A549 treated with AZD2906 at 1 μM for 4 hours (cell line): ENCODE data around the gene FAM234A. TPM values are rescaled to one million over a fixed set of nuclear protein-coding genes. Genes with fewer than 3 reads are reported as not detected.

Experiments
- total RNA-seq: library from RNA; stranded (reverse); fragments of 200-300 nt; extraction: Qiagen RNA extraction; gene quantifications from 5 replicates; pipeline ENCODE4 v1.2.3, GENCODE V29; 2022

FAM234A gene, protein sequence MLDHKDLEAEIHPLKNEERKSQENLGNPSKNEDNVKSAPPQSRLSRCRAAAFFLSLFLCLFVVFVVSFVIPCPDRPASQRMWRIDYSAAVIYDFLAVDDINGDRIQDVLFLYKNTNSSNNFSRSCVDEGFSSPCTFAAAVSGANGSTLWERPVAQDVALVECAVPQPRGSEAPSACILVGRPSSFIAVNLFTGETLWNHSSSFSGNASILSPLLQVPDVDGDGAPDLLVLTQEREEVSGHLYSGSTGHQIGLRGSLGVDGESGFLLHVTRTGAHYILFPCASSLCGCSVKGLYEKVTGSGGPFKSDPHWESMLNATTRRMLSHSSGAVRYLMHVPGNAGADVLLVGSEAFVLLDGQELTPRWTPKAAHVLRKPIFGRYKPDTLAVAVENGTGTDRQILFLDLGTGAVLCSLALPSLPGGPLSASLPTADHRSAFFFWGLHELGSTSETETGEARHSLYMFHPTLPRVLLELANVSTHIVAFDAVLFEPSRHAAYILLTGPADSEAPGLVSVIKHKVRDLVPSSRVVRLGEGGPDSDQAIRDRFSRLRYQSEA
- total RNA-seq: 43.7 to 49.1 TPM (median 49.0 TPM) in 5 replicates

DNA sequence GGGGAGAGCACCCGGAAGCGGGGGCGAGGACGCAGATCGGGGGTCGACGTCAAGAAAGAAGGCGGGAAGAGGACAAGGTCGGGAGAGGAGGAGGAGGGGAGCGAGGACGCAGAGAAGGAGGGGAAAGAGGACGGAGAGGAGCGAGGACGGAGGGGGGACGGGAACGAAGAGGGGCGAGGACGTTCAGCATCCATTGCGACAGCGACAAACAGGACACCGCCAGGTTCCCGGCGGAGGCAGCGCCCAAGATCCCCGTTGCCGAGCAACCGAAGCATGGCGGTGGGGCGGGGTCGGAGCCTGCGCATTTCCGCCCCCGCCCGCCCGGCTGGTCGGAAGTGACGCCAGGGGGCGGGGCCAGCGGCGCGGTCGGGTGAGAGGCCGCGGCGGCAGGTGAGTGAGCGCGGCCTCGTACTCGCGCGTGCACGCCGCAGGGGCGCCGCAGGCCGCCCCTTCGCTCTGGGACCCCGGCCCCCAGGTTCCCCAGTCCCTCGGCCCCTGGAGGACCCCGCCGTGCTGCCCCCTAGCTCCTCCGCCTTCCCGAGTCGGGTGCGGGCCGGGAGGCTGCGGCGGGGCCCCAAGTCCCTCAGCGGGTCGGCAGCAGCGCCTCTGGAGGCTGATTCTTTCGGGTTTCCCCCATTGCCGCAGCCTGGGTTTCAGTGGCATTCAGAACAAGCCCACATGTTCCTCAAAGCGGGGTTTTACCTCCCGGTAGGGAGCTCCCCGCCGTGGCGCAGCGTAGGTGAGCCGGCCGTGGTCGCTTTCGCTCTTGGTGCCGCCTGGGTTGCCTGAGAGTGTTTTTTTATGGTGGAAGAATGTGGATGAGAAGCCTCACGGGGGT lies at the start of gene FAM234A:
Gene FAM234A (plus strand): TSS at position 354 of the 838 bp plus-strand sequence. CDS start 19,593 bp downstream, outside the sequence.

DNA sequence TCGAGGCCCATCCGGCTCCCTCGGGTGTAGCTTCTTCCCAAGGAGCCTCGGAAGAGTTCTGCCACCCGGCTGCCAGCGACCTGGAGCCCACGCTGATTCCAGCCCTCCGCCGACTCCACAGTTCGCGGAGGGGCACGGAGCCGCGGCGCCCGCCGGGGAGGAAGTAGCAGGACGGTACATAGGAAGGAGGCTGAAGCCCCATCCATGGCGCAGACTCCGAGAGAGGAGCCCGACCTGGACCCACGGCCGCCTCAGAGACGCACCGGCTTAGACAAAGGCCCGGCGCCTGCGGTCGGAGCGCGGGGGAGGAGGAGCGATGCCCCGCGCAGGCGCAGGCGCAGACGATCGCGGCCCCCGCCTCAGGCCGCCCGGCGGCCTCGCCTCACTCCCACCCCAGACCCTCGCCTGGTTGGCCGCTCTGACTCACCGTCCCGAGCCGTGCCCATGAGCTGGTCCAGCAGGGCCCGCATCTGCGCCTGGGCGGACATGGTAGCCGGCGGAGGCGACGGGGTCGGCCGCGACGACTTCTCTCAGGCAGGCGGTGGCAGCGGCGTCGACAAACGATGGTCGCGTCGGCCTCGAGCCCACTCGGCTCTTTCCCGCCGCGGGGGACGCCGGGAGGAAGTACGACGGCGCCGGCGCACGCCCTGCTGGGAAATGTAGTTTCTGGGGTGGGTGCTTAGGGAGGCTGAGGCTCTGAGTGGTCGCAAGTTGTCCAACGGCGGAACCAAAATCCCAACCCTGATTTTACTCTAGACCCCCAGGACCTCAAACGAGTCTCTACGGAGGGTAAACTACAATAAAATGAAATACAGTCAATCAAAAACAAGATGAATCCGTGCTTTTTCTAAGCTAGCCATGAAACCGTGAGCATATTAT lies 5.5 kb upstream of the FAM234A start, which contains the start of gene LUC7L:
Gene LUC7L (minus strand): TSS at position 598 of the 879 bp plus-strand sequence. CDS start 110 bp downstream, at position 488.

DNA sequence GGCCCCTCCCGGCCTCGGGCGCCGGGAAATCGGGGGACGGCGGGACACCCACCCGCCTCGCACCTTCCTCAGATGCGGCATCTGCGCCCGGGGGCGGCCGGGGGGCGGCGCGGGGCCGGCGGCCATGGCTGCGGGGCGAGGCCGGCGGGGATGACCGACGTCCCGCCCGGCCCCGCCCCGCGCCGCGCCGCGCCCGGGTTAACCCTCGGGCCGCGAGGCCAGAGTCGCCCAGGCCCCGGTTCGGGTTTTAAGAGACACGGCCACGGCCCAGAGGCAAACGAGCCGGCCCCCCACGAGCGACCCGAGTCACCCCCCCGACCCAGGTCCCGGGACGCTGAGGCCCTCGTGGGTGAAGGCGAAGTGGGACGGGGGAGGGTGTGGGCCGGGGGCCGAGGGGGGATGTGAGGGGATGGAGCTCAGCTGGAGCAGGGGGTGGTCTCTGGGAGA lies 41.2 kb downstream of the FAM234A start, which contains the start of gene RGS11:
Gene RGS11 (minus strand): TSS at position 159 of the 447 bp plus-strand sequence. CDS start 33 bp downstream, at position 126.

DNA sequence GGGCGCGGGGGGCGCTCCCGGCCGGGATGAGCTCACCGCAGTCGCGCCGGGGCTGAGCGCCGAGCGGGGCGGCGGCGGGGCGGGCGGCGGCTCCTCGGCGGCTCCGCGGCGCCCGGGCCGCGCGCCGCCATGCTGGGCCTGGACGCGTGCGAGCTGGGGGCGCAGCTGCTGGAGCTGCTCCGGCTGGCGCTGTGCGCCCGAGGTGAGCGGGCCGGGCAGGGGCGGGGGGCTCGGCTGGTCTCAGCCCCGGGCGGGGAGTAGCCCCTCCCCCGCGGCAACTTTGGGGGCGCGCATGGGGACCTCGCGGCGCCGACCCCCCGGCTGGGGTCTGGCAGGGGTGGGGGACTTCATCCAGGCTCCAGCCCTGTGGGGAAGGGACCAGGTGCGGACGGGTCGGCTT lies 45.9 kb downstream of the FAM234A start, which contains the start of gene ARHGDIG:
Gene ARHGDIG (plus strand): TSS at position 40 of the 400 bp plus-strand sequence. CDS start 90 bp downstream, at position 130.

DNA sequence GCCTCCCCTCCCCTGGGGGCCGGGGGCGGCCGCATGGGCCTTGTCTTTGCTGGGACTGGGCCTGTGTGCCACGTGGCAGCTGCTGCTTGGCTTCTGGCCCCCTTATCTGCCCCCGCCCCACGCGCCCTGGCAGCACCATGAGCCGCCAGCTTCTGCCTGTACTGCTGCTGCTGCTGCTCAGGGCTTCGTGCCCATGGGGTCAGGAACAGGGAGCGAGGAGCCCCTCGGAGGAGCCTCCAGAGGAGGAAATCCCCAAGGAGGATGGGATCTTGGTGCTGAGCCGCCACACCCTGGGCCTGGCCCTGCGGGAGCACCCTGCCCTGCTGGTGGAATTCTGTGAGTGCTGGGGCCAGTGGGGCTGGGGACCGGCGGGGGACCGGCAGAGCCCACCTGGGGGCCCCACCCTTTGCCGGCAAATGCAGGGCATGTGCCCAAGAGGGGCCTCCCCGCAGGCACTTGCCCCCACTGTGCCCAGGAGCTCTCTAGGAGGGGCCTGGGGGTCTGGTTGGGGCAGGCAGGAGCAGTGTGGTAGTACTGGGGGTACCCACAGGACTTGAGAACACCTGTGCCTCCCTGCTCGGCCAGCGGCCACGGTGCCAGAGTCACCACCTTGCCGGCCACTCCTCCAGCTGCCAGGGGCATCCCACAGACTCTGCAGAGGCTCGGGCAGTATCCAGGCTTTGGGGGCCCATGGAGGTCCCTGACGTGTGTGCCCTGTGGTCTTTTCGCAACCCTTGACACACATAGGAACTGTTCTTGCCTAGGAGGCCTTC lies 48.6 kb downstream of the FAM234A start, which contains the start of gene PDIA2:
Gene PDIA2 (plus strand): TSS at position 132 of the 773 bp plus-strand sequence. CDS start 6 bp downstream, at position 138.

Other genes starting within 250 kb of the FAM234A start
- gene POLR3K, start 181.2 kb upstream of the FAM234A start, total RNA-seq: 31.2 to 36.0 TPM (median 35.2 TPM) in 5 replicates
- 58.6 to 78.9 TPM (median 71.2 TPM) in 5 replicates for gene SNRNP25, start 181.0 kb upstream of the FAM234A start, total RNA-seq
- gene RHBDF1, start 162.2 kb upstream of the FAM234A start, total RNA-seq: 18.9 to 30.3 TPM (median 28.2 TPM) in 5 replicates
- gene MPG, start 156.6 kb upstream of the FAM234A start, total RNA-seq: 61.1 to 77.6 TPM (median 76.5 TPM) in 5 replicates
- gene NPRL3, start 96.1 kb upstream of the FAM234A start, total RNA-seq: 20.2 to 30.1 TPM (median 27.5 TPM) in 5 replicates
- gene HBZ, start 82.2 kb upstream of the FAM234A start, total RNA-seq: 0.10 TPM in 1 of 5 replicates, not detected in the others
- gene HBM, start 68.8 kb upstream of the FAM234A start, total RNA-seq: not detected in 5 replicates
- gene HBA2, start 61.9 kb upstream of the FAM234A start, total RNA-seq: 0.45 to 0.62 TPM in 2 of 5 replicates, not detected in the others
- gene HBA1, start 58.1 kb upstream of the FAM234A start, total RNA-seq: 1.1 to 2.4 TPM (median 1.8 TPM) in 5 replicates
- gene HBQ1, start 54.4 kb upstream of the FAM234A start, total RNA-seq: 4.5 to 8.0 TPM (median 7.3 TPM) in 5 replicates
- gene LUC7L, start 5.4 kb upstream of the FAM234A start, total RNA-seq: 40.3 to 50.6 TPM (median 43.6 TPM) in 5 replicates
- 2.9 to 4.9 TPM (median 4.4 TPM) in 5 replicates for gene RGS11, start 41.1 kb downstream of the FAM234A start, total RNA-seq
- 2.0 to 3.1 TPM (median 2.7 TPM) in 5 replicates for gene ARHGDIG, start 45.8 kb downstream of the FAM234A start, total RNA-seq
- 0.15 to 0.50 TPM (median 0.31 TPM) in 5 replicates for gene PDIA2, start 48.3 kb downstream of the FAM234A start, total RNA-seq
- gene AXIN1, start 117.9 kb downstream of the FAM234A start, total RNA-seq: 28.7 to 33.3 TPM (median 32.1 TPM) in 5 replicates
- 120 to 138 TPM (median 130 TPM) in 5 replicates for gene MRPL28, start 135.7 kb downstream of the FAM234A start, total RNA-seq
- gene PGAP6, start 147.2 kb downstream of the FAM234A start, total RNA-seq: 27.1 to 40.0 TPM (median 35.2 TPM) in 5 replicates
- 264 to 457 TPM (median 451 TPM) in 5 replicates for gene NME4, start 162.4 kb downstream of the FAM234A start, total RNA-seq
- 21.4 to 30.7 TPM (median 29.9 TPM) in 5 replicates for gene DECR2, start 167.1 kb downstream of the FAM234A start, total RNA-seq
- 26.2 to 32.4 TPM (median 28.4 TPM) in 5 replicates for gene RAB11FIP3, start 190.8 kb downstream of the FAM234A start, total RNA-seq